CD4-positive, alpha-beta T cell treated with Interferon alpha-2 for 1 hour (primary cell): ENCODE results near the gene ADH4.
"Not testable (repeated sequence)": the region's sequence is repeated elsewhere in the genome, so short reads cannot be mapped to it uniquely, and the experiment has no call there.

Experiments used
- DNase-seq, 2 donors: peaks; one replicate each; pipeline ENCODE4 v3.0.0-alpha.2; 2020 to 2022

ADH4 gene

GRCh38 chr4:99144070-99144469 lies at the start of gene ADH4:
ADH4 (minus strand) TSS chr4:99144297; CDS start chr4:99144222, 75 bp downstream.
- no peak for DNase-seq

GRCh38 chr4:99190336-99190735 lies 46.2 kb upstream of the ADH4 start:
- DNase-seq, result no peak

DNA sequence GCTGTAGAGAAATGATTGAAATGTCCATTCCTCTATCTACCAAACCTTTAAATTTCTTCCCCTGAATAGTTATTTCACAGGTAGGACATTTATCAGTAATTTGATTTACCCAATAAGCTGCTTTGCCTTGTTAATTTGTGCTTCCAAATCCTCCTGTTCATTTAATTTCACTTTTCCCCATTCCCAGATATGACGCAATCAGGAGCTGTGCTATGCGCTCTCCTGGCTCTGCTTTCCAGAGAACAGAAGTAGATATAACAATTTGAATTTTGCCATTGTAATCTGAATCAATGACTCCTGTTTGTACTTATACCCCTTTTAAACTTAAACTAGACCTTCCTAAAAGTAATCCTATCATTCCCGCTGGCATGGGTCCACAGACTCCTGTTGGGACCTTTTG lies 45.8 kb upstream of the ADH4 start:
- DNase-seq, result not testable (repeated sequence)

- DNase-seq, result no peak
Observed at GRCh38 chr4:99186029-99186428, 41.9 kb upstream of the ADH4 start.

DNA sequence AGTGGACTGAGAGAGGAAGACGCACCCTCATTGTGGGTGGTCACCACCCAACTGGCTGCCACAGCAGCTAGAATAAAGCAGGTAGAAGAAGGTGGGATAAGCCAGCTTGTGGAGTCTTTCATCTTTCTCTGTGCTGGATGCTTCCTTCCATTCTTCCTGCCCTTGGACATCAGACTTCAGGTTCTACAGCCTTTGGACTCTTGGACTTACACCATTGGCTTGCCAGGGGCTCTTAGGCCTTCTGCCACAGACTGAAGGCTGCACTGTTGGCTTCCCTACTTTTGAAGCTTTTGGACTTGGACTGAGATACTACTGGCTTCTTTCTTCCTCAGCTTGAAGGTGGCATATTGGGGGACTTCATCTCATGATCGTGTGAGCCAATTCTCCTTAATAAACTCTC lies 41.5 kb upstream of the ADH4 start:
- DNase-seq, result no peak

- no peak for DNase-seq
Observed at GRCh38 chr4:99180382-99181070, 36.4 kb upstream of the ADH4 start.

DNA sequence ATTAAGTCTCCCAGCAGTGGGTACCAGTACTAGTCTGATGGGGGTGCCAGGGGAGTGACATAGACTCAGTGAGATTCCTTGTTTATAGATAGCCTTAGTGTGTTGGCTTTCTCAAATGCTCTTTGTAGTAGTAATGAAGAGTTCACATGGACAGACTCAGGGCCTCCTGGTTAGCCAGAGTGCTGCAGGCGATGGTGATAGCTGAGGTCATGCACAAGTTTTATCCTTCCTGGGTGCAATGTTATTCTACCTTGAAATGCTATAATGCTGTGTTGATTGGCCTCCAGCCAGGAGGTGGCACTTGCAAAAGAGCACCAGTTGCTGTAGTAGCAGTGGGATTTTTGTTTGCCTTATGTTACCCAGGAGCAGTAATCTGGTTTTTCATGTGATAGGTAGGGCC lies 35.5 kb upstream of the ADH4 start:
- DNase-seq, result no peak

DNA sequence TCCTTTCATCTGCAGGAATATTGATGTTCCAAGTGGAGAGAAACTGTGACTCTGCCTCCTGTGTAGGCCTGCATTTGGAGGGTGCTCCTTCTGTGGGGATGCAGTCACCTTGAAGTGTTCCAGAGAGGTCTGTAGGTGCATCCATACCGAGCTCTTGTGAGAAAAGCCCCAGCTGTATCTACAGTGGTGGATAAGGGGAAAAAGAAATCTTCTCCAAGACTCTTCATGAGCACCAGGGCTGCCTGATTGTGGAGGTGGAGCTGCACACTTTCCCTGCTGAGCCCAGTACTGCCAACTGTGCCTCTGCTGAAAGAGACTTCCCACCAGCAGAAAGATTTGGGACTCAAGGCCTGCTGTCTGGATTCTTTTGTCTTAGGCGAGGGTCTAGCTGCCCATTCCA lies 35.1 kb upstream of the ADH4 start:
- no peak for DNase-seq

DNA sequence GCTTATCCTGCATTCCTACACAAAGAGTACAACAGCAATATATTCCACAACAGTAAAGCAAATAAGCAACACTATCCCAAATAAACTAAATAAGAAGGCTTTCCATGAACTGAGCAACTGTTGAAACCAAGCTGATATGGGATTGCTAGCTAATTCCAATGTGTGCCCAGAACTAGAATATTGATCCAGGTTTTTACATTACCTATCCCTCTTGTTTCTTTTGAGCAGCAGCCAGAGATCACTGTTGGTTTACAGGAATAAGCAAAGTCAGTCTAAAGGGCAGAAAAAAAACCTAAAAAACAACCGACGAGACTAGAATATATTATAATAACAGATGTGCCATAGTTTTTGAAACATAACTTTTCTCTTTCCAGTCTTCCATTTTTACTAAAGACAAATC lies 22.4 kb upstream of the ADH4 start:
- DNase-seq, result no peak

DNA sequence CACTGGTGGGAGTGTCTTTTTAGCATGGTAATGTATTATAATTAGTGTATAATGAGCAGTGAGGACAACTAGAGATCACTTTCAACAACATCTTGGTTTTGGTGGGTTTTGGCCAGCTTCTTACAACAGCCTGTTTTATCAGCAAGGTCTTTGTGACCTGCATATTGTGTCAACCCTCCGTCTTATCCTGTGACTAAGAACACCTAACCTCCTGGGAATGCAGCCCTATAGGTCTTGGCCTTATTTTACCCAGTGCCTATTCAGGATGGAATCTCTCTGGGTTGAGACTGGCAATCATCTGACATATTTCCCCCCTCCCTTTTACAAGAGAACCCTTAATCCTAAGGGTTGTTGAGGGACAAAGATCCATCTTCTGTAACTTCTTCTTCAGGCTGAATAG lies 21.9 kb upstream of the ADH4 start:
- no peak for DNase-seq

DNA sequence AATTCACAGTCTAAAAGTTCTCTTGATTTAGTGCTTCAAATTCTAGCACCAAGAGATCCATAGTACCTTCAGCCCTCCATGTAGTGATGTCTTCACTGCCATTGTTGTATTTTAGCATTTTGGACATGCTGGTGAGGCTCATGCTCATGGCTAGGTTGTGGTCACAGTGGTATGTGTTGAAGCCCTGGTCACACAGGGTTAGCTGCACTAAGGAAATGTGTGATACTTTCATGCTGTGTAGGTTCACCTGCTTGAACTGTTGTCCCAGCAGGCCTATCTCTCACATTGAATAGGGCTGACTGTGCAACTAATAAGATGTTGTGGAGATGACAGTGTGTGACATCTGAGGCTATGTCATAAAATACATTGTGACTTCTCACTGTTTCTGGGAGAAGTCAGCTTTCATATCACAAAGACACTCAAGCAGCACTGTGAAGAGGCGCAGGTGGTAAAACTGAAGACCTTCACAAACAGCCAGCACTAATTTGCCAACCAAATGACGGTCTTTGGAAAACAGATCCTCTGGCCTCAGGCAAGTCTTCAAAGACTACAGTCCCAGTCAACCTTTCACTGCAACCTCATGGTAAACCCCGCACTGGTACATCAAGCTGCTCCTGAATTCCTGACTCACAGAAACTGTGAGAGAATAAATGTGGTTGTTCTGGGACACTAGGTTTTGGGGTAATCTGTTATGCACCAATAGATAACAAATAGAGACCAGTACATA lies 17.4 kb upstream of the ADH4 start:
- no peak for DNase-seq

DNA sequence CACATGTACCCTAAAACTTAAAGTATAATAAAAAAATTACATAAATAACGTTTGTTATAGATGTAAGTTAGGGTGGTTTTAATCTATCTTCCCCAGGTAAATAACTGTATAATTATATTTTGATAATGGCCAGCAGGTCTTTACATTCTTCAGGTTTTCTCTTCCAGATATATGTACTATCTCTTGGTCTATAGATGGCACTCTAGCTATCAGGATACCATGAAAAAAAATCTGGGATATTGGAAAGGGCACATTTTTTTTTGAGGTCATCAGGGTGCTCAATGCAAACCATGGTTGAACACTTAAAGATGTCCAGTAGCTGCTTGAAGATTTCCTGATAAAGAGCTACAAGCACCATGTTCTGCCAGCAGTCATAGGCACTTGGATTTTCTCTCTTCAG lies 15.6 kb upstream of the ADH4 start:
- DNase-seq, result no peak

DNA sequence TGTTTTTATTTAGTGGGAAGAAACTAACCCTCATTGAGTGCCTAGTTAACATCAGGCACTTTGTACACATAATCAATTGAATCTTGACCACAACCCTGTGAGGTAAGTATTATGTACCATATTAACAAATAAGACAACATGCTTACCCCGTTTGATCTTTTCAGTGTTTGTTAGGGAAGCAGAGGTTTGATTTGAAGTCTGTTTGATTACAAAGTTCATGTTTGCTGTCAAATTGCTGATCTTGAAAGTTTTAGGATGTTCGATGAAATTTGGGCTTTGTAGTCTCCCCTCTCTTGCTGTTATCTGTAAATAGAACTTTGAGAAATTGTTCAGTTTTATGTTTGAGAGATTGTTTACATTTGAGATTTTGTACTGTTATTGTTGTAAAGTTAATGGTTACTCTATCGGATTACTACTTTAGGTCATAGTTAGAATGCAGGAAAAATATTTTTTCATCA lies 13.4 kb upstream of the ADH4 start:
- no peak for DNase-seq

GRCh38 chr4:99156992-99157391 lies 12.9 kb upstream of the ADH4 start:
- no peak for DNase-seq

- DNase-seq, result no peak
Observed at GRCh38 chr4:99154658-99155342, 10.7 kb upstream of the ADH4 start.

GRCh38 chr4:99151995-99152394 lies 7.9 kb upstream of the ADH4 start:
- DNase-seq, result no peak

- no peak for DNase-seq
Observed at GRCh38 chr4:99151452-99151851, 7.4 kb upstream of the ADH4 start.

GRCh38 chr4:99149426-99150019 lies 5.4 kb upstream of the ADH4 start:
- no peak for DNase-seq

DNA sequence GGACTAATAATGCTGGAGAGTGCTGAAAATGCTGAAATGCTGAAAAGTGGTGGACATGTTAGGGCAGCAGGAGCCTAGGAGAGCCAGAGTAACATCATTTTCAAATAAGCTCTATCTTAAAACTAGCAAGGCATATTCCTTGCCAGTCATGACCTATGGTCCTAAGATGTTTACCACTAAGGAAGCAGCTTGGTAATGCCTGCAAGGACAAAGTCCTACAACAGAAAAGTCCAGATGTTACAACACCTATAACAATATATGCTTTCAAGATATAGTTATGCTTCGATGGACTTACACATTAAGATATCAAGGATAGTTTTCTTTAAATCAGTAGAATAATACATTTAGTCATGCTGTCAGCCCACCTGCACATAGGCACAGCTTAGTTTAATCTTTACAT lies 4.5 kb upstream of the ADH4 start:
- DNase-seq, result no peak

DNA sequence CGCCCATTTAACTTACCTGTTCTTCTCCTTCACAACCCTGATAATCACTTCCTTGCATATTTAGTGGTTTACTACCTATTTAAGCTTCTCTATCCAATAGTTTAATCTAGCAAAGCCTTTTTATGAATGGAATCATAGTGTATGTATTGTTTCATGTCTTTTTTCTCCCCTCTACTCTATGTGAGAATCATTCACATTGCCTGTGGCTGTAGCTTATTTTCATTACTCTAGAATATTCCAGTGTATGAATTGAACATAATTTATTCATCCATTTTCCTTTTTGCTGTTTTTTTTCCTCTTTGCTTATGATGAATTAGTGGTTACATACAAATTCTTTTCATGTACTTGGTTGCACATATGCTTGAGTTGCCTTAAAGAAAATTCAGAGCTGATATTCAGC lies 490 bp upstream of the ADH4 start:
- no peak for DNase-seq

- DNase-seq, result no peak
Observed at GRCh38 chr4:99136329-99136728, 7.8 kb downstream of the ADH4 start.

DNA sequence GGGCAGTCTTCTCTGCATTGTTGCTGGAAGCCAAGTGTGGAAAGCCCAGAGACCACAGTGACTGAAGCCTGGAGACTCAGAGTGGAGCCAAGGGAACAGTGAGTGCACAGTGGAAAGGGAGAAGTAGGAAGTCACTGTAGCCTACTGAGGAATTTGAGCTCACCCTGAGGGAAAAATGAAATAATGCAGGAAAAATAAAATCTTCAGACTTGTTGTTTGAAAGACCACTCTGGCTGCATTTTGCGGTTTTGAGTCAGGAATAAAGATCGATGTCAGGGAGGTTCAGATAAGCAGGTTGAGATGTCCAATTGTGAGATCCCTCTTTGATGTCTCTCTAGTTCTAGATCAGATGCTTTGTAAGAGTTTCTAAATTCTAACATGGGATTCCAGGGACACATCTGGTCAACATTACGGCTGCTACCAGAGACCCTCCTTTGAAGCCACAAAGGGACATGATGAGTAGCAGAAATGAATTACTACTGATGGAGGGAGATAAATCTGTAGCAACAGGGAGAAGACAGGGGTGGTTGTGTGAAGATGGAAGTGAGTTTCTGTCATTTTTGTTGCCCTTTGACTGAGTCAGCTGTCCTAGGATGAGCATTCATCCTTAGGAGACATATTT lies 8.4 kb downstream of the ADH4 start:
- DNase-seq, result no peak

- DNase-seq, result no peak
Observed at GRCh38 chr4:99134586-99134985, 9.5 kb downstream of the ADH4 start.
